AG09319 (cell line): Measurements from ENCODE around the gene VAMP1.
"Not testable (repeated sequence)": the region's sequence is repeated elsewhere in the genome, so short reads cannot be mapped to it uniquely, and the experiment has no call there.

Experiments
- DNase-seq: peaks from one replicate; pipeline ENCODE4 v3.0.0-alpha.2; 2010; ENCODE audit warnings: low read depth; ENCODE audit errors: extremely low read depth
- CTCF ChIP-seq: IDR thresholded peaks from 2 replicates; pipeline ENCODE4 v1.5.1; 2011; ENCODE audit warnings: low read depth, mild to moderate bottlenecking, inconsistent platforms, low read length, moderate library complexity

VAMP1 gene

GRCh38 chr12:6470375-6471163 lies at the start of gene VAMP1:
Gene VAMP1 (minus strand): TSS chr12:6470677. CDS start chr12:6470531, 146 bp downstream.
- no peak; the same call in 1 of the 2 replicates for TF ChIP-seq CTCF
- peak; percentile 89 for DNase-seq

GRCh38 chr12:6520186-6520585 lies 49.7 kb upstream of the VAMP1 start:
- no peak for TF ChIP-seq CTCF
- DNase-seq, result no peak

- DNase-seq, result no peak
- no peak for TF ChIP-seq CTCF
Measured at GRCh38 chr12:6508087-6508486, 37.6 kb upstream of the VAMP1 start.

GRCh38 chr12:6507102-6507998 lies 36.9 kb upstream of the VAMP1 start:
- no peak for DNase-seq
- no peak for TF ChIP-seq CTCF

- no peak for DNase-seq
- no peak for TF ChIP-seq CTCF
Measured at GRCh38 chr12:6500466-6500865, 30.0 kb upstream of the VAMP1 start.

GRCh38 chr12:6497291-6497690 lies 26.8 kb upstream of the VAMP1 start:
- not testable (repeated sequence) for DNase-seq

GRCh38 chr12:6494968-6495367 lies 24.5 kb upstream of the VAMP1 start:
- DNase-seq, result no peak
- no peak for TF ChIP-seq CTCF
